IMR-90 (cell line): ENCODE data around the gene EFEMP2.

Source experiments
- BHLHE40 ChIP-seq: fragments of 150-350 bp; IDR thresholded peaks from 2 replicates; pipeline ENCODE4 v1.6.1; 2016; ENCODE audit warnings: mild to moderate bottlenecking, low read depth, low read length
- TF ChIP-seq, protein P1 (sequence below): conservative IDR thresholded peaks from 2 replicates; pipeline ENCODE4 v1.5.1; 2012; ENCODE audit warnings: mild to moderate bottlenecking, low read depth, low read length, improper control_type of control experiment

DNA sequence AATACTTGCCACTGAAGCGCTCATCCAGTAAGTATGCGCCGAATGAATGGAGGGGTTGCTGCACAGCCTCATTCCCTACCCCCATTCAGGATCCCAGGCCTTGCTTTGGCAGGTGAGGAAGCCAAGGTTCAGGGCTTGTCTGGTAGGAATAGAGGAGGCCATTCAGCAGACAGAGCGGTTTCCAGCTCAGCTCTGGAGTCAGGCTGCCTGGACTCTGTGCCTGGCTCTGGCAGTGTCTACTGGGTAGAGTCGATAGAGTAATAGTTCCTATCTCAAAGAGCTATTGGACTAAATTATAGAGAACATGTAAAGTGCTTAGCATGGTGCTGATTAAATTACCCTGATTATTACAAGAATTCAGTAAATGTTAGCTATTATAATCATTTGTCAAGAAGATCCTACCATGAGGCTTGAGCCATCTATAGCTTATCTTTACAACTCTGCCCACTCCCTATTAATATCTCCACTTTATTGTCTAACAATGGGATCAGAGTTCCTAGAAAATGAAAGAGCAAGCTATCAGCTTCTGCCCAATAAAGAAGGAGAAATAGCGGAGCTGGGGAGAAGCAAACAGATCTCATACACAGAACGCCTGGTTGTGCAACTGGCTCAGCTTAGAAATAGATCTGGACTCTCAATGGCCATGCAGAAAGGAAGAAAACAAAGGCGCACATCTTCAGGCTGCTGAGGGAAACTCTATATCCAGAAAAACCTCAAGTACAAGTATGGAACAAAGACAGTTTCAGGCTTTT, 45.4 kb downstream of the EFEMP2 start:
- TF ChIP-seq, protein P1, sequence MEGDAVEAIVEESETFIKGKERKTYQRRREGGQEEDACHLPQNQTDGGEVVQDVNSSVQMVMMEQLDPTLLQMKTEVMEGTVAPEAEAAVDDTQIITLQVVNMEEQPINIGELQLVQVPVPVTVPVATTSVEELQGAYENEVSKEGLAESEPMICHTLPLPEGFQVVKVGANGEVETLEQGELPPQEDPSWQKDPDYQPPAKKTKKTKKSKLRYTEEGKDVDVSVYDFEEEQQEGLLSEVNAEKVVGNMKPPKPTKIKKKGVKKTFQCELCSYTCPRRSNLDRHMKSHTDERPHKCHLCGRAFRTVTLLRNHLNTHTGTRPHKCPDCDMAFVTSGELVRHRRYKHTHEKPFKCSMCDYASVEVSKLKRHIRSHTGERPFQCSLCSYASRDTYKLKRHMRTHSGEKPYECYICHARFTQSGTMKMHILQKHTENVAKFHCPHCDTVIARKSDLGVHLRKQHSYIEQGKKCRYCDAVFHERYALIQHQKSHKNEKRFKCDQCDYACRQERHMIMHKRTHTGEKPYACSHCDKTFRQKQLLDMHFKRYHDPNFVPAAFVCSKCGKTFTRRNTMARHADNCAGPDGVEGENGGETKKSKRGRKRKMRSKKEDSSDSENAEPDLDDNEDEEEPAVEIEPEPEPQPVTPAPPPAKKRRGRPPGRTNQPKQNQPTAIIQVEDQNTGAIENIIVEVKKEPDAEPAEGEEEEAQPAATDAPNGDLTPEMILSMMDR = no peak
- no peak for TF ChIP-seq BHLHE40
